A673 (cell line): Measurements from ENCODE around the gene E2F7. TPM values are rescaled to one million over a fixed set of nuclear protein-coding genes. Genes with fewer than 3 reads are reported as not detected.

Experiments used
- BruUV-seq: library from RNA; stranded (reverse); fragments of 400-500 nt; replicated peaks from 2 replicates; lab custom pipeline; 2021; lab: Mats Ljungman, UMichigan
- CTCF ChIA-PET: fragments of 300-600 bp; sonication (Branson Sonifier 250); formaldehyde crosslinking; loops from one replicate; lab custom pipeline; 2022; ENCODE audit warnings: antibody characterized with exemption; lab: Charles Lee
- POLR2A ChIA-PET: fragments of 300-600 bp; sonication (Branson Sonifier 250); formaldehyde crosslinking; loops from one replicate; lab custom pipeline; 2022; ENCODE audit warnings: antibody characterized with exemption; ENCODE audit not compliant: low non-redundant PET; lab: Charles Lee
- DNase-seq: peaks from one replicate; pipeline ENCODE4 v3.0.0-alpha.2; 2015; ENCODE audit warnings: low spot score
- H3K27ac ChIP-seq: fragments of 200-600 bp; sonication (generic); 2 replicates; pipeline ENCODE4 v1.5.1; 2016; ENCODE audit warnings: mixed run types, low read depth, mild to moderate bottlenecking, mixed read lengths, antibody characterized with exemption, low read length; ENCODE audit not compliant: poor library complexity, severe bottlenecking
- H3K27me3 ChIP-seq: fragments of 200-600 bp; sonication (generic); replicated peaks from 2 replicates; pipeline ENCODE4 v1.6.1; 2017; ENCODE audit warnings: mixed run types, low read depth, mild to moderate bottlenecking, mixed read lengths, antibody characterized with exemption, low read length; ENCODE audit not compliant: insufficient read depth, poor library complexity
- H3K36me3 ChIP-seq: fragments of 200-600 bp; sonication (generic); 2 replicates; pipeline ENCODE4 v1.6.1; 2016; ENCODE audit warnings: mixed run types, mild to moderate bottlenecking, mixed read lengths, antibody characterized with exemption, low read length; ENCODE audit not compliant: insufficient read depth, poor library complexity, severe bottlenecking
- H3K4me1 ChIP-seq: fragments of 200-600 bp; sonication (generic); 2 replicates; pipeline ENCODE4 v1.6.1; 2017; ENCODE audit warnings: mixed run types, mild to moderate bottlenecking, mixed read lengths, antibody characterized with exemption, low read length; ENCODE audit not compliant: insufficient read depth, poor library complexity, severe bottlenecking
- H3K4me3 ChIP-seq: fragments of 200-600 bp; sonication (generic); 2 replicates; pipeline ENCODE4 v1.5.1; 2016; ENCODE audit warnings: low read depth, mixed run types, mild to moderate bottlenecking, mixed read lengths, low read length; ENCODE audit not compliant: poor library complexity, severe bottlenecking
- H3K9me3 ChIP-seq: fragments of 200-600 bp; sonication (generic); 2 replicates; pipeline ENCODE4 v1.6.1; 2016; ENCODE audit warnings: mixed run types, low read depth, mild to moderate bottlenecking, mixed read lengths, antibody characterized with exemption, low read length; ENCODE audit not compliant: poor library complexity, severe bottlenecking
- CTCF ChIP-seq: fragments of 300-800, 200-600 bp; sonication (generic); conservative IDR thresholded peaks from 2 replicates; pipeline ENCODE4 v1.5.1; 2017; ENCODE audit warnings: low read depth, mild to moderate bottlenecking, antibody characterized with exemption, low read length, moderate library complexity, mixed read lengths
- EZH2 ChIP-seq: fragments of 200-600 bp; sonication (generic); IDR thresholded peaks from 2 replicates; pipeline ENCODE4 v1.6.1; 2017; ENCODE audit warnings: borderline replicate concordance, low read depth, mild to moderate bottlenecking, mixed read lengths, antibody characterized with exemption, low read length; ENCODE audit not compliant: poor library complexity, severe bottlenecking
- intact Hi-C: fragments of 100-400 bp; cut with micrococcal nuclease; formaldehyde crosslinking; loops from one replicate; pipeline ENCODE4 v1.10.0; 2022; ENCODE audit not compliant: unreplicated experiment
- total RNA-seq: library from RNA; stranded (reverse); gene quantifications from 2 replicates; pipeline ENCODE4 v1.2.3, GENCODE V29; 2021

The E2F7 gene
- total RNA-seq, 1 experiment from 2014 or later = 26.7 TPM

- ChIA-PET POLR2A (no interaction called here), CTCF (no interaction called here)
- no peaks in the 10 kb centered on the region for H3K4me1 ChIP-seq
- TF ChIP-seq CTCF = no peak
- no peak for TF ChIP-seq EZH2
- no peak overlapping the region for H3K27ac ChIP-seq
- H3K9me3 ChIP-seq = no peaks in the 10 kb centered on the region
- no peak overlapping the region for H3K4me3 ChIP-seq
- intact Hi-C loops = no loop called here
- BruUV-seq = no TSS peak
- no peak for DNase-seq
- H3K36me3 ChIP-seq = peaks cover 42% of the 10 kb centered on the region
- H3K27me3 ChIP-seq = no peaks in the 10 kb centered on the region
Measured at GRCh38 chr12:77053259-77053658, 12.1 kb downstream of the E2F7 start.

GRCh38 chr12:77049767-77050353 is 15.5 kb downstream of the E2F7 start:
- no peak overlapping the region for H3K27ac ChIP-seq
- H3K27me3 ChIP-seq = no peaks in the 10 kb centered on the region
- TF ChIP-seq EZH2 (no peak), CTCF (peak; percentile 83)
- no peaks in the 10 kb centered on the region for H3K4me1 ChIP-seq
- no peaks in the 10 kb centered on the region for H3K9me3 ChIP-seq
- POLR2A ChIA-PET = no interaction called here
- DNase-seq = peak; percentile 78
- intact Hi-C loops = loop anchor here (1.0 to 10.0 kb wide), 2 partner anchors 635 to 885 kb away; no protein-coding TSS in a partner anchor
- peaks cover 49% of the 10 kb centered on the region for H3K36me3 ChIP-seq
- no peak overlapping the region for H3K4me3 ChIP-seq
- BruUV-seq = no TSS peak
- CTCF ChIA-PET = interaction anchor here (0.6 to 0.8 kb wide), 2 partner anchors 635 to 1783 kb away, joined by 3 to 8 read pairs; no protein-coding TSS in a partner anchor

GRCh38 chr12:77047341-77048109 is 17.8 kb downstream of the E2F7 start:
- no peak overlapping the region for H3K27ac ChIP-seq
- no peaks in the 10 kb centered on the region for H3K27me3 ChIP-seq
- ChIA-PET POLR2A (no interaction called here), CTCF (no interaction called here)
- H3K4me3 ChIP-seq = no peak overlapping the region
- H3K36me3 ChIP-seq = peaks cover 60% of the 10 kb centered on the region
- no peaks in the 10 kb centered on the region for H3K9me3 ChIP-seq
- no peak for DNase-seq
- intact Hi-C loops = loop anchor here (10.0 kb wide), 1 partner anchor 887 kb away; no protein-coding TSS in a partner anchor
- no TSS peak for BruUV-seq
- 0 out of 2 replicates have a peak, but pooled peaks have one; percentile 21 for TF ChIP-seq CTCF
- no peak for TF ChIP-seq EZH2
- H3K4me1 ChIP-seq = no peaks in the 10 kb centered on the region
